NB4 (cell line): ENCODE results near the gene PLEKHF1.

ENCODE experiments used
- POLR2A ChIP-seq: IDR thresholded peaks from 2 replicates; pipeline ENCODE4 v1.6.1; 2011; ENCODE audit warnings: mild to moderate bottlenecking; ENCODE audit not compliant: insufficient read length; ENCODE audit errors: extremely low read depth
- TF ChIP-seq, protein P1 (sequence below): IDR thresholded peaks from 2 replicates; pipeline ENCODE4 v1.6.1; 2011; ENCODE audit warnings: low read depth, low read length

DNA sequence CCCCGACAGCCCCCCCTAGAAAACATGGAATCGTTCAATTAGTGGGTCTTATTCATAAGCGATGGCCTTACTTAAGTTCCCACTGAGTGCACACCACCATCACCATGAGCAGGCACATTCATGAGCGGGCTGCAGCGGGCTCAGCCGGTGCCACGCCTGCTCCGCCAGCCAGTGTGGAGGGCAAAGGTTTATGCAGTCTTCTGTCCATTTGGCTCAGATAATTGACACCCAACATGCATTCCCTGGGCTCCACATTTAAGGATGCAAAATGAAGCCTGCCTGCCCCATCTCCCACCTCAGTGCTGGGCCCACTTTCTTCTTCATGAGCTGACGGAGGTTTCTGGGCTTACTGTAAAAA lies 37.7 kb downstream of the PLEKHF1 start:
- TF ChIP-seq, protein P1, sequence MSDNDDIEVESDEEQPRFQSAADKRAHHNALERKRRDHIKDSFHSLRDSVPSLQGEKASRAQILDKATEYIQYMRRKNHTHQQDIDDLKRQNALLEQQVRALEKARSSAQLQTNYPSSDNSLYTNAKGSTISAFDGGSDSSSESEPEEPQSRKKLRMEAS, result no peak
- TF ChIP-seq POLR2A, result no peak
